Measurements from ENCODE around the gene ESPNL.

The ESPNL gene

DNA sequence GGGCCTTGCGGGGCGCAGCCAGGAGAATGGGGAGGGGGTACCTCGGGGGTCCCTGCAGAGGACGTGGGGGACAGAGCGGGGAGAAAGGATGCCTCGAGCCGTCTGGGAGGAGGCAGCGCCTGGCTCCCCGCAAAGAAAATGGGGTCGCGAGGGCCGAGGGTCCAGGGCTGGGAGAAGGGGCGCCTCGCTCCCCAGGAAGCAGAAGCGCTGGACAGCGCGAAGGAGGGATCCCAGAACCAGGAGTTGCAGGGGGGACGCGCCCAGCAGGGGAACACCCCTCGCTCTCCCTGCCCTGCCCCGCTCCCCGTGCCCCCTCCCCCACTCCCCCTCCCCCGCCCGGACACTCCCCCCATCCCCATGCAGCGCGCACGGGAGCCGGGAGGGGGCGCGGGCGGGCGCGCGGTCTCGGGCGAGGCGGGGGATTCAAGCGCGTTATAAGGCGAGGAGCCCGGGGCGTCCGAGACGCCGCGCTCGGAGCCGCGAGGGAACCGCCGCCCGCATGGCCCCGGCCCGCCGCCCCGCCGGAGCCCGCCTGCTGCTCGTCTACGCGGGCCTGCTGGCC is 58.5 kb downstream of the ESPNL start, which contains the start of gene ERFE:
Gene ERFE (plus strand): TSS at position 462 of the 562 bp plus-strand sequence. CDS start 38 bp downstream, at position 500.
- no peak for DNase-seq (ENCODE audit: low read depth)

DNA sequence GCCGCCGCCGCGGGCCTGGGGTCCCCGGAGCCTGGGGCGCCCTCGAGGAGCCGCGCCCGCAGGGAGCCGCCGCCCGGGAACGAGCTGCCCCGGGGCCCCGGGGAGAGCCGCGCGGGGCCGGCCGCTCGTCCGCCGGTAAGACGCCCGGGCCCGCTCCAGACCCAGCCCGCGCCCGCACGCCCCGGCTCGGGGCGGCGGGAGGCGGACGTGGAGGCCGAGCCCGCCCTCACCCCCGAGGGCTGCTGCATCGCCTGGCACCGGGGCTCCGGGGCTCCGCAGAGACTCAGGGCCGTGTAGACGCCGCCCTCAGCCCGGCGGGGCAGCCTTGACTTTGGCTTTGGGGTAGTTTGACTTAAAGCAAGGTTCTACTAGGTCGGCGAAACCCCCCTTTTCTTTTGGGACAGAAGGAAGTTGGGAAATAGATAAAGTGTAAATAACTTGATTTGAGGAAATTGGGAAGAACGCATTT is 59.0 kb downstream of the ESPNL start:
- no peak for DNase-seq (ENCODE audit: low read depth)

- DNase-seq (ENCODE audit: low read depth) = no peak
Measured at GRCh38 chr2:238159661-238160205, 59.6 kb downstream of the ESPNL start.

- no peak for DNase-seq (ENCODE audit: low read depth)
Measured at GRCh38 chr2:238160206-238161129, 60.3 kb downstream of the ESPNL start.

GRCh38 chr2:238161291-238162051 is 61.3 kb downstream of the ESPNL start:
- no peak for DNase-seq (ENCODE audit: low read depth)

- DNase-seq (ENCODE audit: low read depth) = no peak
Measured at GRCh38 chr2:238162251-238162845, 62.2 kb downstream of the ESPNL start.

DNA sequence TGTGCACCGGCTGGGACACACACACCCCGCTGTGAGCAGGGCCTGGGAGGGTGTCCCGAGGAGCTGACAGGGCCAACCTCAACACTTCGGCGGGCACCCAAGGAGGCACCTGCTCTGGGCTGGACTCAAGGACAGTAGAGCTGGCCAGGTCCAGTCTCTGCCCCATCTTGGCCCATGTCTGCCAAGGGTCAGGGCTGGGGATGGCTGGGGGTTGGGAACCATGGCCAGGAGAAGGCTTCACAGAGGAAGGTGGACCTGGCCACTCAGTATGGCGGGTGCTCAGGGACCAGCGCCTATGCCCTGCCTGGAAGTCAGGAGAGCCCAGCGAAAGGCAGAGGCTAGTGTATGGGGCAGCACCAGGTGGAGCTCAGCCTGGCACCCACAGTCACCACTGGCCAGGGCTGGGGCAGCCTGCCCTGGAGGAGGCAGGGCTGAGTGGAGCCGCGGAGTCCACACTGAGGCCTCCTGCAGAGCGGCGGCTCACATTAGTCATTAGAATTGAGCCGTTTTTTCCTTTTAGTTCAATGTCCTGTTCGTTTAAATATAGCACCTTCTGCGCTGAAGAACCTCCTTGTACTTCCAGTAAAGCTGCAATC is 62.8 kb downstream of the ESPNL start:
- no peak for DNase-seq (ENCODE audit: low read depth)

DNA sequence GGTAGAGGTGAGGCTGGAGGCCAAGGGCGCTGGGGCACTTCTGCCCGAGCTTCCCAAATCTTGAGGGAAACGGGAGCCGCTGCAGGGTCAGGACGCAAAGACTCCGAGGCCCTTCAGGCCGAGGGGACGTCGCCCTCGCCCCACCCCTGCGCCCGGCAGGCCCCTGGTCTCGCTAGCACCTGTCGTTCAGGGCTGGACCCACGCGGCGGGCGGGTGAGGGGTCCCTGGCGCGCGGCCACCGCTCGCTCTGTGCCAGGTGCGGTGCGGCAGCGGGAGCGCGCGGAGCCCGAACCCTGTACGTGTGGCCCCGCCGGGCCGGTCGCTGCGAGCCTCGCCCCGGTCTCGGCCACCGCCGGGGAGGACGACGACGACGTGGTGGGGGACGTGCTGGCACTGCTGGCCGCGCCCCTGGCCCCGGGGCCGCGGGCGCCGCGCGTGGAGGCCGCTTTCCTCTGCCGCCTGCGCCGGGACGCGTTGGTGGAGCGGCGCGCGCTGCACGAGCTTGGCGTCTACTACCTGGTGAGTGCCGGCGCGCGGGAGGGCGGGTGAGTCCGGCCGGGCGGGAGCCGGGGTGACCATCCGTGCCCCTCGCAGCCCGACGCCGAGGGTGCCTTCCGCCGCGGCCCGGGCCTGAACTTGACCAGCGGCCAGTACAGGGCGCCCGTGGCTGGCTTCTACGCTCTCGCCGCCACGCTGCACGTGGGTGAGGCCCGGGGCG is 63.5 kb downstream of the ESPNL start:
- no peak for DNase-seq (ENCODE audit: low read depth)

DNA sequence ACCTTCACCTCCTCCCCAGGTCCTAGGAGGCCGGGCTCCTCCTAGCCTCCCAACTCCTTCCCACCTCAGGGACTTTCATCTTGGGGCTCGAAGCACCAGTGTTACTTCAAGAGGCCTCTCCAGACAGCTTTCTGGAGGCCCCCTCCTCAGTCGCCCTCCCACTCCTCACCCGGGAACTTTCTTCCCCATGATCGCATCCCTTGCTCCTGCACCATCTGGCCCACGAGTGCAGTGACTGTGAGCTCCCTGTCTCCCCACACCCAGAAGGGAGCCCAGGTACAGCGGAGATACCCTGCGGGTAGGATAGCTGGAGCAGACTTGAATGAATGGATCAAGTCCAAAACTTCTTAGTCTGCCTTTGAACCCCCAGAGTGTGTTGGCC is 64.8 kb downstream of the ESPNL start:
- no peak for DNase-seq (ENCODE audit: low read depth)

- DNase-seq (ENCODE audit: low read depth) = no peak
Measured at GRCh38 chr2:238165288-238165921, 65.3 kb downstream of the ESPNL start.

DNA sequence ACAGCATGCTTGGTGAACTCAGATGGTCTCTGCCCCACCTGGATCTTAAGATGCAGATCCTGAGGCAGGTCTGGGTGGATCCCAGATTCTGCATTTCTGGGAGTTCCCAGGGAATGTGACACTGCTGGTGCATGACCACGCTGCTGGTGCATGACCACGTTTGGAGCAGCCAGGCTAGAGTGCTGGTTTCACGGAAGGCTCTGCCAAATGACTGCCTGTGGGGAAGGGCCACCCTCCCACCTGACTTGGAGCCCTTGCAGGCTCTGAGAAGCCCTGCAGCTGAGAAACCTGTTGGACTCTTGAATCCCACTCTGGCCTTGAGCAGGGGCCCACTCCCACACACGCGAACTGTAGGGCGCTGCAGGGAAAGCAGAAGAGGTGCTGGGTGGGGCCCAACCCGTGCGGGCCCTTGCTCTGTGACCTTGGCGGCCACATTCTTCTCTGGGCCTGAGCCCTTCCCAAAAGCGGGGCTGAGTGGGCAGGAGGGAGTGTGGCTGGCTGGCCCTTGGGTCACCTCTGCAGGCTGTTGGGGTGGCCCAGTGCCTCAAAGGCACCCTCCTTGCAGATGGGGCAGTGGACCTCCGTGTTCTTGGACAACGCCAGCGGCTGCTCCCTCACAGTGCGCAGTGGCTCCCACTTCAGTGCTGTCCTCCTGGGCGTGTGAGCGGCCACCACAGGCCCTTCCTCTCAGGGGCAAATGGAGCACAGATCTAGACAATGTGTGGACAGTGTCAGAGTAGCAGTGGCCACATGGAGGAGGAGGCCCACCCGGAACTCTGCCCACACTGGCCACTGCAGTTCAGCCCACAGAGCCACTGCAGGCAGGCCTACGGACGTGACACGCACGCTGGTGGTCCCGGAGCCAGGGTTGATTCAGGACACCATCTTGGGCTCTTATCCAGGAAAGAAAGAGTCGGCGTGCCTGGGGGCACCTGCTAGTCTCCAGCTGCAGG is 66.5 kb downstream of the ESPNL start:
- DNase-seq (ENCODE audit: low read depth) = no peak

DNA sequence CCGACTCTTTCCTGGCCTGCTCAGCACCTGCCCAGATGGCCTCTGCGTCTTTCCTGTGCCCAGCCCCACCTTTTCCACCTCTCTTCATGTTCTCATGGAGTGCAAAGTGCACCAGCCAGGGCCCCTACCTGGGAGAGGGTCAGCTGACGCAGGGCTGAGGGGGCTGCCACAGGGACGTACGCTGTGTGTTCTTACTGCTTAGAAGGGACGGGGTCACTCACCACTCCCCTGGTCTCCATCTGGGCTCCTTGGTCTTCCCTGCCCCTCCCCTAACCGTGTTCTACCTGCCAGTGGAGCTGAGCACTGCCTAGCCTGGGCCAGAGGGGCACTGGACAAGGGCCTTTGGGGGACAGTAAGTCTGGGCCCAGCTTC is 67.2 kb downstream of the ESPNL start:
- no peak for DNase-seq (ENCODE audit: low read depth)

DNA sequence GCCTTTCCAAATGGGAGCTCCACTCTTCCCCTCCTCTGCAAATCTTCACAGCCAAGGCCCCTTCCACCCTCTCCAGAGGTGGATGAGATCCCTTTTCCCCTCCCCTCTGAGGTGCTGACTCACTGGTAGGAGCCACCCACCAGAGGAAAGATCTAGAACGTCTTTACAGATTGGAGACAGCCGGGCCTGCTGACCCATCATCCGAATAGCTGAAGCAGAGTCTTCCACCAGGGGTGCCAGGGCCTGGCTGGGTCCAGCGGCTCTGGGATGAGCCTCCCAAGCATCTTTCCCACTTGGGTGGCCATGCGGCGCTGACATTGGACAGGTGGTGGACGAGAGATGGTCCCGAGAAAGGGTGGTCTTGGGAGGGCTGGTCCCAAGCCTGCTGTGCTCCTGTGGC is 67.6 kb downstream of the ESPNL start:
- no peak for DNase-seq (ENCODE audit: low read depth)

GRCh38 chr2:238168196-238169047 is 68.3 kb downstream of the ESPNL start:
- no peak for DNase-seq (ENCODE audit: low read depth)

- DNase-seq (ENCODE audit: low read depth) = no peak
Measured at GRCh38 chr2:238169048-238169707, 69.0 kb downstream of the ESPNL start.

- DNase-seq (ENCODE audit: low read depth) = no peak
Measured at GRCh38 chr2:238169708-238170251, 69.6 kb downstream of the ESPNL start.

- no peak for DNase-seq (ENCODE audit: low read depth)
Measured at GRCh38 chr2:238170386-238171071, 70.4 kb downstream of the ESPNL start.

Measured in stimulated activated CD8-positive, alpha-beta memory T cell treated with anti-CD3 and anti-CD28 coated beads, Interleukin-12 subunit alpha, Interleukin-12 subunit beta, amount 100 ng/mL, for 1 hour (primary cell).